Neural cell (in vitro differentiated cells): ENCODE measurements around the gene KIRREL3.

Source experiments
- EP300 ChIP-seq: fragments of 450-650 bp; conservative IDR thresholded peaks from 2 replicates; pipeline ENCODE4 v1.6.1; 2014; ENCODE audit warnings: antibody characterized with exemption, mild to moderate bottlenecking, moderate library complexity; ENCODE audit not compliant: poor library complexity, severe bottlenecking
- EZH2 ChIP-seq: fragments of 200-600, 300-800 bp; shearing (Covaris generic), sonication (generic); IDR thresholded peaks from 2 replicates; pipeline ENCODE4 v1.6.1; 2014; ENCODE audit warnings: antibody characterized with exemption, low read length, borderline replicate concordance, mild to moderate bottlenecking; ENCODE audit not compliant: insufficient read depth, poor library complexity, severe bottlenecking
- POLR2AphosphoS5 ChIP-seq: IDR thresholded peaks from 2 replicates; pipeline ENCODE4 v1.6.1; 2012
- SMC3 ChIP-seq: fragments of 450-650 bp; conservative IDR thresholded peaks from 2 replicates; pipeline ENCODE4 v1.6.1; 2014; ENCODE audit warnings: antibody characterized with exemption, mild to moderate bottlenecking, moderate library complexity; ENCODE audit not compliant: poor library complexity
- TAF1 ChIP-seq: IDR thresholded peaks from 2 replicates; pipeline ENCODE4 v1.6.1; 2012; ENCODE audit warnings: low read depth
- TF ChIP-seq, protein P1 (sequence below): fragments of 450-650 bp; IDR thresholded peaks from 2 replicates; pipeline ENCODE4 v1.5.1; 2014; ENCODE audit warnings: antibody characterized with exemption, mild to moderate bottlenecking, moderate library complexity; ENCODE audit not compliant: poor library complexity, severe bottlenecking
- TF ChIP-seq, protein P2 (sequence below): IDR thresholded peaks from 2 replicates; pipeline ENCODE4 v1.6.1; 2012; ENCODE audit warnings: borderline replicate concordance

DNA sequence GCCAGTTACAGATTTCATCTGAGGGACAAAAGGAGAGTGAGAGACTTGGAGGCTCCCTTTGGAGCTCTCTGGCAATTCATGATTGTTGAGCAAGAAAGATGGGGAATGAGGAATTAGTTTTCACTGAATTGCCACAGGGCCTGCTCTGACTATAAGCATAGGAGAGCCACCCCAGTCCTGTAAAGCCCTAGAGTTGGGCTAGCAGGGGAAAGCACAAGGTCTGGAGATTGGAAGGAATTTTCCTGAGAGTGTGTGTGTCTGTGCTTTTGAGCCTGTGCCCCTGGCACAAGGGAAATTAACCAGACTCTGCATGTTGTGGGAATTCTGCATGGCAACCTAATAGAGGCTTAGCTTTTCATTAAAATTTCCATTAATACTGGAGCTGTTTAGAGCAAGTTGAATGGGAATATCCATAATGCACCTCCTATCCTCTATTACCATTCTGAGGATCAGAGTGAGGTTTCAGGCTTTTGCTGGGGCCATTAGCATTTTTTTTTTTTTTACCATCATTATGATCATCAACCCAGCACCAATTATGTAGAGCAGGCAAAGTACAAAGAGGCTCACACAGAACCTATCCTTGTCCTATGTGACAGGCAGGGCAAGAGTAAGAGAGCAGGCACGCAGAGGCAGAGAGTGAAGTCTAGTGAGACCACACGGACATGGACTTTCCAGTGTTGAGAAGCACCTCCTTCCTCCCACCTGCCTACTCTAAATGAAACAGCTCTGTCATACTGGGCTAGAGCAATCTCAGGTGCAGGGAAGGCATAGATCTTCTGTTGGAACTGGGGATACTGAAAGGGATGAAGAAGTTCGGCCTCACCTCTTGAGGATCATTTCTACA, 336.6 kb downstream of the KIRREL3 start:
- TF ChIP-seq, protein P1, sequence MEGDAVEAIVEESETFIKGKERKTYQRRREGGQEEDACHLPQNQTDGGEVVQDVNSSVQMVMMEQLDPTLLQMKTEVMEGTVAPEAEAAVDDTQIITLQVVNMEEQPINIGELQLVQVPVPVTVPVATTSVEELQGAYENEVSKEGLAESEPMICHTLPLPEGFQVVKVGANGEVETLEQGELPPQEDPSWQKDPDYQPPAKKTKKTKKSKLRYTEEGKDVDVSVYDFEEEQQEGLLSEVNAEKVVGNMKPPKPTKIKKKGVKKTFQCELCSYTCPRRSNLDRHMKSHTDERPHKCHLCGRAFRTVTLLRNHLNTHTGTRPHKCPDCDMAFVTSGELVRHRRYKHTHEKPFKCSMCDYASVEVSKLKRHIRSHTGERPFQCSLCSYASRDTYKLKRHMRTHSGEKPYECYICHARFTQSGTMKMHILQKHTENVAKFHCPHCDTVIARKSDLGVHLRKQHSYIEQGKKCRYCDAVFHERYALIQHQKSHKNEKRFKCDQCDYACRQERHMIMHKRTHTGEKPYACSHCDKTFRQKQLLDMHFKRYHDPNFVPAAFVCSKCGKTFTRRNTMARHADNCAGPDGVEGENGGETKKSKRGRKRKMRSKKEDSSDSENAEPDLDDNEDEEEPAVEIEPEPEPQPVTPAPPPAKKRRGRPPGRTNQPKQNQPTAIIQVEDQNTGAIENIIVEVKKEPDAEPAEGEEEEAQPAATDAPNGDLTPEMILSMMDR: no peak
- TF ChIP-seq POLR2AphosphoS5: no peak
- TF ChIP-seq SMC3: no peak
- no peak for TF ChIP-seq EZH2
- no peak for TF ChIP-seq TAF1
- TF ChIP-seq EP300: no peak
- TF ChIP-seq, protein P2, sequence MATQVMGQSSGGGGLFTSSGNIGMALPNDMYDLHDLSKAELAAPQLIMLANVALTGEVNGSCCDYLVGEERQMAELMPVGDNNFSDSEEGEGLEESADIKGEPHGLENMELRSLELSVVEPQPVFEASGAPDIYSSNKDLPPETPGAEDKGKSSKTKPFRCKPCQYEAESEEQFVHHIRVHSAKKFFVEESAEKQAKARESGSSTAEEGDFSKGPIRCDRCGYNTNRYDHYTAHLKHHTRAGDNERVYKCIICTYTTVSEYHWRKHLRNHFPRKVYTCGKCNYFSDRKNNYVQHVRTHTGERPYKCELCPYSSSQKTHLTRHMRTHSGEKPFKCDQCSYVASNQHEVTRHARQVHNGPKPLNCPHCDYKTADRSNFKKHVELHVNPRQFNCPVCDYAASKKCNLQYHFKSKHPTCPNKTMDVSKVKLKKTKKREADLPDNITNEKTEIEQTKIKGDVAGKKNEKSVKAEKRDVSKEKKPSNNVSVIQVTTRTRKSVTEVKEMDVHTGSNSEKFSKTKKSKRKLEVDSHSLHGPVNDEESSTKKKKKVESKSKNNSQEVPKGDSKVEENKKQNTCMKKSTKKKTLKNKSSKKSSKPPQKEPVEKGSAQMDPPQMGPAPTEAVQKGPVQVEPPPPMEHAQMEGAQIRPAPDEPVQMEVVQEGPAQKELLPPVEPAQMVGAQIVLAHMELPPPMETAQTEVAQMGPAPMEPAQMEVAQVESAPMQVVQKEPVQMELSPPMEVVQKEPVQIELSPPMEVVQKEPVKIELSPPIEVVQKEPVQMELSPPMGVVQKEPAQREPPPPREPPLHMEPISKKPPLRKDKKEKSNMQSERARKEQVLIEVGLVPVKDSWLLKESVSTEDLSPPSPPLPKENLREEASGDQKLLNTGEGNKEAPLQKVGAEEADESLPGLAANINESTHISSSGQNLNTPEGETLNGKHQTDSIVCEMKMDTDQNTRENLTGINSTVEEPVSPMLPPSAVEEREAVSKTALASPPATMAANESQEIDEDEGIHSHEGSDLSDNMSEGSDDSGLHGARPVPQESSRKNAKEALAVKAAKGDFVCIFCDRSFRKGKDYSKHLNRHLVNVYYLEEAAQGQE: no peak
